Activated effector memory CD4-positive, alpha-beta T cell treated with Interleukin-2 at 50 U/mL for 16 hours (primary cell): ENCODE results near the gene ATP8B3.

ENCODE experiments used
- DNase-seq: peaks from one replicate; pipeline ENCODE4 v3.0.0-alpha.2; 2020

Gene ATP8B3

GRCh38 chr19:1849886-1850398 is 37.9 kb upstream of the ATP8B3 start:
- DNase-seq, result no peak

- DNase-seq, result no peak
Measured at GRCh38 chr19:1849132-1849474, 37.0 kb upstream of the ATP8B3 start.

- peak; percentile 96 for DNase-seq
Measured at GRCh38 chr19:1848399-1849131, 36.5 kb upstream of the ATP8B3 start, which contains the start of gene REXO1. REXO1 (minus strand) TSS chr19:1848483; CDS start chr19:1848358, 125 bp downstream.

- DNase-seq, result no peak
Measured at GRCh38 chr19:1847684-1848398, 35.8 kb upstream of the ATP8B3 start.

GRCh38 chr19:1847348-1847683 is 35.2 kb upstream of the ATP8B3 start:
- DNase-seq, result no peak

- DNase-seq, result no peak
Measured at GRCh38 chr19:1846517-1847204, 34.6 kb upstream of the ATP8B3 start.

- DNase-seq, result no peak
Measured at GRCh38 chr19:1845642-1846041, 33.6 kb upstream of the ATP8B3 start.

- no peak for DNase-seq
Measured at GRCh38 chr19:1845125-1845515, 33.0 kb upstream of the ATP8B3 start.

GRCh38 chr19:1844513-1845124 is 32.5 kb upstream of the ATP8B3 start:
- no peak for DNase-seq

- DNase-seq, result no peak
Measured at GRCh38 chr19:1843646-1844394, 31.7 kb upstream of the ATP8B3 start.

- no peak for DNase-seq
Measured at GRCh38 chr19:1843116-1843515, 31.0 kb upstream of the ATP8B3 start.

GRCh38 chr19:1841209-1841924 is 29.3 kb upstream of the ATP8B3 start:
- no peak for DNase-seq

- no peak for DNase-seq
Measured at GRCh38 chr19:1840541-1841115, 28.6 kb upstream of the ATP8B3 start.

- DNase-seq, result no peak
Measured at GRCh38 chr19:1839658-1840540, 27.8 kb upstream of the ATP8B3 start.

- DNase-seq, result peak; percentile 36
Measured at GRCh38 chr19:1837625-1838105, 25.6 kb upstream of the ATP8B3 start.

GRCh38 chr19:1837222-1837565 is 25.1 kb upstream of the ATP8B3 start:
- no peak for DNase-seq

GRCh38 chr19:1836458-1837221 is 24.6 kb upstream of the ATP8B3 start:
- no peak for DNase-seq

GRCh38 chr19:1833540-1833939 is 21.5 kb upstream of the ATP8B3 start:
- DNase-seq, result no peak

GRCh38 chr19:1832046-1832663 is 20.1 kb upstream of the ATP8B3 start:
- no peak for DNase-seq
